RWPE1 (cell line): Measurements from ENCODE around the gene HMHB1.

ENCODE experiments used
- CTCF ChIA-PET: fragments of 350-600 bp; sonication (Branson Sonifier 250); formaldehyde crosslinking; extraction: SDS; loops from one replicate; lab custom pipeline; 2021; lab: Yijun Ruan, JAX
- POLR2A ChIA-PET: fragments of 400-600 bp; formaldehyde crosslinking; extraction: SDS; loops from one replicate; lab custom pipeline; 2020; ENCODE audit warnings: antibody characterized with exemption; ENCODE audit not compliant: low non-redundant PET; lab: Yijun Ruan, JAX
- DNase-seq: peaks from one replicate; pipeline ENCODE4 v3.0.0; 2012; ENCODE audit warnings: low spot score
- H3K27ac ChIP-seq: fragments of 450-650 bp; 2 replicates; pipeline ENCODE4 v1.5.1; 2017
- TF ChIP-seq, protein P1 (sequence below): fragments of 450-650 bp; conservative IDR thresholded peaks from 2 replicates; pipeline ENCODE4 v1.5.1; 2017; ENCODE audit warnings: low read depth, mild to moderate bottlenecking

HMHB1 gene

DNA sequence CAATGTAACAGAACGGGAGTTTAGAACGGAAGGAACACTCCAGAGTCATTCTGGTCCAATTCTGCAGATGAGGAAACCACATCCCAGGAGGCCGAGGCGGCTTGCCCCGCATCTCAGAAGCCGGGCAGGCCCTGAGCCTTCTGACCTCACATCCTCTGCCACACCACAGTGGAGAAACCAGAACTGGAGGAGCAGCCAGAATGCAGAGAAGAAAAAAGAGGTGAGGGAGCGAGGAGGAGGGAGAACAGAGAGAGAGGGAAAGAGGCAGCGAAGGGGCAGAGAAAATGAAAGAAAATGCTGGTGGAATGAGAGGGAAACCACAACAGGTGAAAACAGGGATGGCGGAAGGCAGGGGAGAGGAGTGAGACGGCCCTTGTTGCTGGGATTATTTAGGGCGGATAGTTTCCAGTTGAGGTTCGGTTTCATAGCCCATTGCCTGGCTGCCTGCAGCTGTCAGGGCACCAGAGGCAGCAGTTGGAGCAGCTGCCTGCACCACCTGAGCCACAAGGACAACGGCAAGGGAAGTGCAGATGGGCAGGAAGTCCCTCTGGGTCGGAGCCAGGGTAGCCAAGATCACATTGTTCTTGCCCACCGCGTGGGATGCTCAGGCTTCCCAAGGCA is at the start of gene HMHB1:
Gene HMHB1 (plus strand): TSS at position 77 of the 621 bp plus-strand sequence.
- H3K27ac ChIP-seq = no peak within 1 kb of the TSS
- DNase-seq = no peak
- TF ChIP-seq, protein P1, sequence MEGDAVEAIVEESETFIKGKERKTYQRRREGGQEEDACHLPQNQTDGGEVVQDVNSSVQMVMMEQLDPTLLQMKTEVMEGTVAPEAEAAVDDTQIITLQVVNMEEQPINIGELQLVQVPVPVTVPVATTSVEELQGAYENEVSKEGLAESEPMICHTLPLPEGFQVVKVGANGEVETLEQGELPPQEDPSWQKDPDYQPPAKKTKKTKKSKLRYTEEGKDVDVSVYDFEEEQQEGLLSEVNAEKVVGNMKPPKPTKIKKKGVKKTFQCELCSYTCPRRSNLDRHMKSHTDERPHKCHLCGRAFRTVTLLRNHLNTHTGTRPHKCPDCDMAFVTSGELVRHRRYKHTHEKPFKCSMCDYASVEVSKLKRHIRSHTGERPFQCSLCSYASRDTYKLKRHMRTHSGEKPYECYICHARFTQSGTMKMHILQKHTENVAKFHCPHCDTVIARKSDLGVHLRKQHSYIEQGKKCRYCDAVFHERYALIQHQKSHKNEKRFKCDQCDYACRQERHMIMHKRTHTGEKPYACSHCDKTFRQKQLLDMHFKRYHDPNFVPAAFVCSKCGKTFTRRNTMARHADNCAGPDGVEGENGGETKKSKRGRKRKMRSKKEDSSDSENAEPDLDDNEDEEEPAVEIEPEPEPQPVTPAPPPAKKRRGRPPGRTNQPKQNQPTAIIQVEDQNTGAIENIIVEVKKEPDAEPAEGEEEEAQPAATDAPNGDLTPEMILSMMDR = no peak
- CTCF ChIA-PET = no interaction called here
- POLR2A ChIA-PET = no interaction called here

DNA sequence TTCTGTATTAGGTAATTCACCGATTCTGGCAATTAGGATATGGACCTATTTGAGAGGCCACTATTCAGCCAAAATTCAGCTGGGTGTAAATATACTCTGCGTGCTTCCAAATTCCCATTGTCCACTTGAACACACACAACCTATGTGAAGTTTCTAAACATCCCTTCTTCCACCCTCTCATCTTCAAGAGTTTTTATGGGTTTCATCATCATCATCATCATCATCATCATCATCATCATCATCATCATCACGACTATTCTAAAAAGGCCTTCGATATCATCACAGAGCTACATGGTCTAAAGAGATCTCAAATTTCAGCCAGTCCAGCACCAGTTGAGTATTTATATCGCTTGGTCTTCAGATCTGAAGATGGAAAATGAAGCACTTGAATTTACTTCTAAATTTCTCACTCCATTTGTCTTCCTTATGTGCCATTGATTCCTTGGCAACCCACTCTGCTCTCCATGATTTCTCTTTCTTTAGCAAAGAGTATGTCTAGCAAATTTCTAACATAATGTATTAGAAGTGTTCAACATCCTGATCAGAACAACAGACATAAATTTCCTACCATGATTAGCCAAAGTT is 49.2 kb upstream of the HMHB1 start:
- CTCF ChIA-PET = no interaction called here
- no peak for DNase-seq
- POLR2A ChIA-PET = no interaction called here
- no peak overlapping the region for H3K27ac ChIP-seq
- TF ChIP-seq, protein P1 = no peak

DNA sequence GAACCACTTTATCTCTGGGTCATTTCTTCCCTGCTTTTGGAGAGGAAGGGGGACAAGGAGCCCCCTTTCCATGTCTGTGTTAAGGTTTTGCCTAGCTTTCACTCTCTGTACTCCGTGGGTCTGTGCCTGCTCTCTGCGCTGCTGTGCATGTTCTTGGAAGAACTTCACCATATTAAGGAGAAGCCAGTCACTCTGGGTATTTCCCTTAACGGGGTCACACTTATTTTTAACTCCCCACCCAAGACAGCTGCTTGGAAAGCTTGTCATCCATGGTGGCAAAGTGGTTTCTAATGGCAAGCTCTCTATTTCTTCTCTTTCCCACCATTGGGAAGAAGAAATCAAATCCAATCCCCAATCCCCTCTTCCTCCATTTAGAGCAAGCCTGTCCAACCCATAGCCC is 44.8 kb upstream of the HMHB1 start:
- POLR2A ChIA-PET = no interaction called here
- no peak overlapping the region for H3K27ac ChIP-seq
- DNase-seq = no peak
- CTCF ChIA-PET = interaction anchor here (0.6 kb wide), 1 partner anchor 196 kb away, joined by 3 read pairs; no protein-coding TSS in a partner anchor
- TF ChIP-seq, protein P1 = no peak

DNA sequence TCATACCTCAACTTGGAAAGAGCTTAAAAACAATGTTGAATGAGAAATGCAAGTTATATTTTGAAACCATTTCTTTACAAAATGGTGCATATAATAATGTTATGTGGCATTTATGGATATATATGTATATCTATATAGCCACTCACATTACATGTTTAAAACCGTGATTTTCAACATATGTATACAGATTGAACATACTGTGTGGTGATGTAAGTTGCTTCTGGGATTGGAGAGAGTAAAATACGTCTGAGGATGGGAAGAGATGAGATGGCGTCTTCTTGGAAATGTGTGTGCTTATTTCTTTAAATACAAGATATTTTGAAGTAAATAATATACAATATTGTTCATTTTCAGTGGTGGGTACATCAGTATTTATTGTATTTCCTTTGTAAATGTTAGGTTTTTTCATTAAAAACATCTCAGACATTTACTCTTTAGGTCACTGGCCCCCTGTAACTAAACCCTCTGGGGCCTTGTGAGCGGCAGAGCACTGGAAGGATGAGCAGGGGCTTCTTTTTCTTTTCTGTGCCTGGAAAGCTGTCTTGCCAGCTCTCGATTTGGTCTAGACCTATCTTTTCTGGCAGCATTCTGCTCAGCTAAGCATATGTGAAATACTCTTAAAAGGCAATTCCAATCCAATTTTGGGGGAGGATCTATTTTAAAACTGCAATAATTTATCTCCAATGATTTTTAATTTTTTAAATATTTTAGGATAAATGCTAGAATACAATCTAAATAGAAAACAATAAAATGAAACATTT is 42.8 kb upstream of the HMHB1 start:
- TF ChIP-seq, protein P1 = no peak
- ChIA-PET POLR2A (no interaction called here), CTCF (no interaction called here)
- no peak for DNase-seq
- no peak overlapping the region for H3K27ac ChIP-seq

DNA sequence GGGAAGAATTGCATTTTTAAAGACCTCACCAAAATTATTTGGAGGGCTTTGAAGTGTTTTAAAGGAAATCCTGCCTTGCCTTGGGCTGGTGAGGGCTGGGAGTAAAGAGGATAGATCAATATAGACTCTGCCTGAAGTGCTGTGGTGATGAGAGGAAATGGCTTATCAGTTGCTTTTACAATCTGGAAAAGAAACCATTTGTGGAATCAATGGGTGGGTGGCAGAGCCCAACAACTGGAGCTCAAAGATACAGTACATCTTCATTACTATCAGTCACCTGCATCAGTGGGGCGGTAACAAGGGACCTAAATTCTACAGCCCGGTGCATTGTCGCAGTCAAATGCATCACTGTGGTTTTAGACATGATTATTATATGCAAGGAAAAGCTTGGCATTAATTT is 41.5 kb upstream of the HMHB1 start:
- POLR2A ChIA-PET = no interaction called here
- TF ChIP-seq, protein P1 = no peak
- no peak for DNase-seq
- CTCF ChIA-PET = no interaction called here
- H3K27ac ChIP-seq = no peak overlapping the region

DNA sequence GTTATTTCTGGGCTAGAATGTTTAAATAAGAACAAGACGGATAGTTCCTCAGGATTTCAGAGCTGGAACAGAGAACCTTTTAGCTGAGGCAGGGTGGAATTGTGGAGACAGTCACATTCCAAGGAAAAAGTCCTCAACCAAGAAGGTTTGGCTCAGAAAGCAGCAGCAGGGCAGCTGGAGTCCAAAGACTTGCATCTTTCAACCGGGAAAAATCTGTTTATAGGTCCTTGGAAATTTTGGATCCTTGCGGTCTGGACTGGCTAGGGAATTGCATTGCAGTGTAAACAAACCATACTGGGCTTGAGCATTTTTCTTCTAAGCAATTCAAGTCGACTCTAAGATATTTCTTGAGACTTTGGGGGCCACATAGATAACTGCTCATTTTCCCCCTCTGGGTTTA is 40.8 kb upstream of the HMHB1 start:
- TF ChIP-seq, protein P1 = no peak
- CTCF ChIA-PET = no interaction called here
- H3K27ac ChIP-seq = no peak overlapping the region
- POLR2A ChIA-PET = no interaction called here
- DNase-seq = no peak
